Panc1 (cell line): ENCODE results near the gene SPACA9. TPM values are rescaled to one million over a fixed set of nuclear protein-coding genes. Genes with fewer than 3 reads are reported as not detected.

ENCODE experiments used
- ATAC-seq: fragments of 200-7000 bp; cut with Tn5 transposase; 2 replicates; pipeline ENCODE4 v1.9.1; 2020; ENCODE audit warnings: mild to moderate bottlenecking, moderate library complexity
- BruUV-seq: library from RNA; stranded (reverse); fragments of 400-500 nt; replicated peaks from 2 replicates; lab custom pipeline; 2021; lab: Mats Ljungman, UMichigan
- CTCF ChIA-PET: fragments of 300-600 bp; sonication (Branson Sonifier 250); formaldehyde crosslinking; loops from one replicate; lab custom pipeline; 2022; ENCODE audit warnings: antibody characterized with exemption; lab: Charles Lee
- POLR2A ChIA-PET: fragments of 300-600 bp; sonication (Branson Sonifier 250); formaldehyde crosslinking; loops from one replicate; lab custom pipeline; 2022; ENCODE audit warnings: antibody characterized with exemption; lab: Charles Lee
- DNase-seq: peaks from one replicate; pipeline ENCODE4 v3.0.0-alpha.2; 2010; ENCODE audit warnings: low read depth, low spot score
- H3K27ac ChIP-seq: 2 replicates; pipeline ENCODE4 v1.5.1; 2011; ENCODE audit warnings: mild to moderate bottlenecking, low read length, inconsistent platforms
- H3K27me3 ChIP-seq: fragments of 200-500 bp; sonication (Bioruptor generic); 2 replicates; pipeline ENCODE4 v1.6.0; 2014; ENCODE audit warnings: low read length, inconsistent platforms; ENCODE audit not compliant: control insufficient read depth, insufficient read depth
- H3K36me3 ChIP-seq: fragments of 200-500 bp; sonication (Bioruptor generic); 2 replicates; pipeline ENCODE4 v1.5.1; 2014; ENCODE audit warnings: inconsistent platforms, mild to moderate bottlenecking, low read length, moderate library complexity; ENCODE audit not compliant: control insufficient read depth, insufficient read depth
- H3K4me1 ChIP-seq: 2 replicates; pipeline ENCODE4 v1.5.1; 2011; ENCODE audit warnings: inconsistent platforms, mild to moderate bottlenecking, low read length, moderate library complexity; ENCODE audit not compliant: control insufficient read depth, insufficient read depth
- H3K4me3 ChIP-seq, 2 experiments: 2 replicates each; pipeline ENCODE4 v1.5.1; 2011 to 2012; ENCODE audit warnings: low read depth in 2 of 2, low read length in 2 of 2, mild to moderate bottlenecking in 2 of 2, inconsistent platforms in 1 of 2, moderate library complexity in 1 of 2
- H3K9me3 ChIP-seq: fragments of 200-500 bp; sonication (Bioruptor generic); 2 replicates; pipeline ENCODE4 v1.5.1; 2014; ENCODE audit warnings: low read depth, mild to moderate bottlenecking, inconsistent platforms, low read length, moderate library complexity; ENCODE audit not compliant: control insufficient read depth, insufficient read depth
- CTCF ChIP-seq: fragments of 450-650 bp; IDR thresholded peaks from 2 replicates; pipeline ENCODE4 v1.5.1; 2017; ENCODE audit warnings: mild to moderate bottlenecking
- POLR2AphosphoS5 ChIP-seq: IDR thresholded peaks from 2 replicates; pipeline ENCODE4 v1.6.1; 2012; ENCODE audit warnings: mild to moderate bottlenecking, low read depth, low read length, moderate library complexity
- REST ChIP-seq, 2 experiments: IDR thresholded peaks; 2 replicates each; pipeline ENCODE4 v1.6.1; 2011 to 2012; ENCODE audit warnings: low read depth in 2 of 2, control low read depth in 1 of 2, low read length in 1 of 2, mild to moderate bottlenecking in 1 of 2, moderate library complexity in 1 of 2; ENCODE audit not compliant: insufficient read depth in 1 of 2
- SIN3A ChIP-seq: IDR thresholded peaks from 2 replicates; pipeline ENCODE4 v1.6.1; 2012; ENCODE audit warnings: low read depth, mild to moderate bottlenecking, low read length, moderate library complexity, borderline replicate concordance; ENCODE audit not compliant: insufficient read depth
- TCF7L2 ChIP-seq: IDR thresholded peaks from 2 replicates; pipeline ENCODE4 v1.6.1; 2011; ENCODE audit warnings: mild to moderate bottlenecking, low read depth, low read length, inconsistent platforms
- in situ Hi-C: cut with HindIII; loops from 2 replicates; pipeline ENCODE4 v1.10.0; 2016; ENCODE audit warnings: low sequenced_read_pairs, low pct_unique_long_range_greater_than_20kb
- intact Hi-C: fragments of 100-400 bp; cut with micrococcal nuclease; formaldehyde crosslinking; loops from one replicate; pipeline ENCODE4 v1.10.0; 2022; ENCODE audit not compliant: unreplicated experiment
- total RNA-seq: library from RNA; stranded (reverse); gene quantifications from one replicate; pipeline ENCODE4 v1.2.1, GENCODE V29; 2021; ENCODE audit not compliant: unreplicated experiment

Gene SPACA9
- total RNA-seq, 1 experiment from 2014 or later: 3.0 TPM

GRCh38 chr9:132854832-132855231 is 23.9 kb upstream of the SPACA9 start:
- POLR2A ChIA-PET: interaction anchor here (0.6 kb wide), 1 partner anchor 550 kb away, joined by 3 read pairs; no protein-coding TSS in a partner anchor

GRCh38 chr9:132855904-132856303 is 22.8 kb upstream of the SPACA9 start:
- intact Hi-C loops (no loop called here), in situ Hi-C loops (no loop called here)
- H3K36me3 ChIP-seq: no peaks in the 10 kb centered on the region
- H3K27me3 ChIP-seq: no peaks in the 10 kb centered on the region
- BruUV-seq: no TSS peak
- POLR2A ChIA-PET: no interaction called here
- TF ChIP-seq REST (IDR thresholded peaks at IDR 0.05; ENCODE audit: insufficient read depth in 1 of 2, low read depth in 2 of 2, low read length in 1 of 2) (no peak), TCF7L2 (no peak), CTCF (no peak), POLR2AphosphoS5 (no peak), SIN3A (no peak)
- no peak overlapping the region for H3K27ac ChIP-seq
- H3K9me3 ChIP-seq: no peaks in the 10 kb centered on the region
- CTCF ChIA-PET: no interaction called here
- no peak overlapping the region for H3K4me3 ChIP-seq
- ATAC-seq (no peak), DNase-seq (no peak)
- H3K4me1 ChIP-seq: no peaks in the 10 kb centered on the region

More at GRCh38 chr9:132854832-132855231, 23.9 kb upstream of the SPACA9 start:
- intact Hi-C loops (no loop called here), in situ Hi-C loops (no loop called here)
- H3K4me3 ChIP-seq: no peak overlapping the region
- DNase-seq (no peak), ATAC-seq (no peak)
- no peaks in the 10 kb centered on the region for H3K9me3 ChIP-seq
- no peaks in the 10 kb centered on the region for H3K36me3 ChIP-seq
- BruUV-seq: no TSS peak
- H3K27ac ChIP-seq: no peak overlapping the region
- H3K27me3 ChIP-seq: no peaks in the 10 kb centered on the region
- no peaks in the 10 kb centered on the region for H3K4me1 ChIP-seq
- TF ChIP-seq POLR2AphosphoS5 (no peak), REST (IDR thresholded peaks at IDR 0.05; ENCODE audit: insufficient read depth in 1 of 2, low read depth in 2 of 2, low read length in 1 of 2) (no peak), TCF7L2 (no peak), CTCF (no peak), SIN3A (no peak)
- CTCF ChIA-PET: interaction anchor here (0.6 kb wide), 1 partner anchor 201 kb away, joined by 3 read pairs; no protein-coding TSS in a partner anchor
